Pancreas (tissue), 10 donors: Measurements from ENCODE around the gene WDR75. TPM values are rescaled to one million over a fixed set of nuclear protein-coding genes. Genes with fewer than 3 reads are reported as not detected.

Experiments
- ATAC-seq, 4 donors: fragments of 200-7000 bp; cut with Tn5 transposase; one replicate each; pipeline versions ENCODE4 v1.8.0 to v1.9.1; 2020; ENCODE audit warnings: mild to moderate bottlenecking in 4 of 4, moderate library complexity in 4 of 4
- DNase-seq, 6 donors: peaks; one replicate each; pipeline ENCODE4 v3.0.0-alpha.2; 2020
- FAIRE-seq: peaks from 2 replicates; lab custom pipeline; 2012; peaks lifted over from hg19 to GRCh38; lab: Jason Lieb, UNC
- H3K27ac ChIP-seq, 4 donors: fragments of 200-600 bp; sonication (generic); 1 replicate in 3 of 4; 2 replicates in 1 of 4; pipeline versions ENCODE4 v1.5.0 to v1.8.0; 2020
- H3K27me3 ChIP-seq, 4 donors: fragments of 200-600 bp; one replicate each; pipeline ENCODE4 v1.8.0; 2021
- H3K36me3 ChIP-seq, 3 donors: fragments of 200-600 bp; sonication (generic) in 1 of 3; one replicate each; pipeline versions ENCODE4 v1.5.0 to v1.8.0; 2020 to 2021
- H3K4me1 ChIP-seq, 3 donors: fragments of 200-600 bp; one replicate each; pipeline ENCODE4 v1.8.0; 2021
- H3K4me3 ChIP-seq, 4 donors: fragments of 200-600 bp; sonication (generic) in 2 of 4; one replicate each; pipeline versions ENCODE4 v1.5.0 to v1.8.0; 2020 to 2021
- H3K9me3 ChIP-seq, 4 donors: fragments of 200-600 bp; one replicate each; pipeline ENCODE4 v1.8.0; 2021
- WGBS, 2 donors: extraction: QIAGEN DNeasy Blood & Tissue Kit; methylation state at CpG; one replicate each; pipeline ENCODE4 v1.1.7; 2013; 5-methylcytosine and 5-hydroxymethylcytosine counted together
- intact Hi-C, 3 donors: fragments of 100-400 bp; cut with DNase I; formaldehyde crosslinking; loops; one replicate each; pipeline versions ENCODE4 v1.11.1 to v1.14.2; 2022
- polyA plus RNA-seq, 2 donors: library from polyadenylated mRNA; stranded (reverse); fragments of 200-250 nt; gene quantifications; one replicate each; pipeline ENCODE4 v1.2.3, GENCODE V29; 2013
- total RNA-seq, 6 donors: library from RNA; stranded (reverse); fragmentation: NEBNext Ultra II Directional in 4 of 6; extraction: Animal tissue kit (Norgen Biotek cat#: 25700) in 4 of 6; gene quantifications; one replicate each; pipeline versions ENCODE4 v1.2.1 to v1.2.4, GENCODE V29; 2021 to 2023
- TF ChIP-seq, protein P1 (sequence below), 4 donors: fragments of 200-600 bp; sonication (generic) in 3 of 4; IDR thresholded peaks; one replicate each; pipeline versions ENCODE4 v1.5.0 to v1.8.0; 2021; ENCODE audit warnings: antibody characterized with exemption in 4 of 4
- donor health status: healthy with polysubstance abuse.
- donor health status: DM: no; HTN: no; CAD: no; lungs with moderate emphysema.
- donor health status: DM: no; HTN: no; CAD: no.
- donor health status: control.
- donor health status: control.
- donor health status: Bipolar disorder and iron deficiency.
- donor health status: DM: yes; HTN: yes; CAD: no.
- donor health status: DM: no; HTN: no; CAD: no.
- donor health status: DM: no; HTN: no; CAD: no.
- donor health status: DM: yes; HTN: yes; CAD: no.

WDR75 gene
- total and polyA plus RNA-seq, 8 donors: 11.3 to 20.9 (median 14.7) TPM

- no peak for DNase-seq
- Histone ChIP-seq H3K9me3 (no peaks in the 10 kb centered on the region), H3K4me3 (no peak overlapping the region), H3K4me1 (no peaks in the 10 kb centered on the region), H3K27ac (no peak overlapping the region), H3K27me3 (no peaks in the 10 kb centered on the region), H3K36me3 (no peaks in the 10 kb centered on the region)
- no peak for ATAC-seq
- 68 to 77% methylated on average over 3 of the region's 3 CpGs for WGBS, 2 donors
- FAIRE-seq: no peak
- TF ChIP-seq, protein P1, sequence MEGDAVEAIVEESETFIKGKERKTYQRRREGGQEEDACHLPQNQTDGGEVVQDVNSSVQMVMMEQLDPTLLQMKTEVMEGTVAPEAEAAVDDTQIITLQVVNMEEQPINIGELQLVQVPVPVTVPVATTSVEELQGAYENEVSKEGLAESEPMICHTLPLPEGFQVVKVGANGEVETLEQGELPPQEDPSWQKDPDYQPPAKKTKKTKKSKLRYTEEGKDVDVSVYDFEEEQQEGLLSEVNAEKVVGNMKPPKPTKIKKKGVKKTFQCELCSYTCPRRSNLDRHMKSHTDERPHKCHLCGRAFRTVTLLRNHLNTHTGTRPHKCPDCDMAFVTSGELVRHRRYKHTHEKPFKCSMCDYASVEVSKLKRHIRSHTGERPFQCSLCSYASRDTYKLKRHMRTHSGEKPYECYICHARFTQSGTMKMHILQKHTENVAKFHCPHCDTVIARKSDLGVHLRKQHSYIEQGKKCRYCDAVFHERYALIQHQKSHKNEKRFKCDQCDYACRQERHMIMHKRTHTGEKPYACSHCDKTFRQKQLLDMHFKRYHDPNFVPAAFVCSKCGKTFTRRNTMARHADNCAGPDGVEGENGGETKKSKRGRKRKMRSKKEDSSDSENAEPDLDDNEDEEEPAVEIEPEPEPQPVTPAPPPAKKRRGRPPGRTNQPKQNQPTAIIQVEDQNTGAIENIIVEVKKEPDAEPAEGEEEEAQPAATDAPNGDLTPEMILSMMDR (IDR thresholded peaks at IDR 0.05): no peak
- intact Hi-C loops: no loop called here
These were observed 71.6 kb downstream of the WDR75 start for GRCh38 chr2:189512879-189513278.

DNA sequence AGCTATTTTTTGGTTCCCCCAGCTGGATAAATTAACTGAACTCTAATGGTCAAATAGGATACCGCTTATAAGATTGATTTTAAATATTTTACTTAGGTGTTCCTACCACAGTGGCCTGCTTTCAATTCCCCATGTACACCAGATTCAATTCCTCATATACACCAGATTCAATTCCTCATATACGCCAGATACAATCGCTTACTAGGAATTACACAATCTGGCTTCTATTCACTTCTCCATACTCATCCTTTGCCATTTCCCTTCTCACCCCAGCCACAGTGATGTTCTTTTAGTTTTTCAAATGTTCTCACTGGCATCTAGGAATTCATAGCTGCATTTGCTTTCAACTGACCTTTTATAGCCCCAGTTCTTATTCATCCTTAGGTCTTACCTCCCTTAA, 72.8 kb downstream of the WDR75 start:
- intact Hi-C loops: no loop called here
- Histone ChIP-seq H3K4me1 (no peaks in the 10 kb centered on the region), H3K27me3 (no peaks in the 10 kb centered on the region), H3K9me3 (no peaks in the 10 kb centered on the region), H3K36me3 (no peaks in the 10 kb centered on the region), H3K27ac (no peak overlapping the region), H3K4me3 (no peak overlapping the region)
- ATAC-seq (peak in 2 of 4 donors; percentile 50 to 72), FAIRE-seq (no peak), DNase-seq (no peak)
- WGBS, 2 donors: 91 to 94% methylated on average over 3 of the region's 3 CpGs
- TF ChIP-seq, protein P1 (IDR thresholded peaks at IDR 0.05): no peak

GRCh38 chr2:189515264-189515663, 74.0 kb downstream of the WDR75 start:
- no peak overlapping the region for H3K27ac ChIP-seq
- FAIRE-seq (no peak), ATAC-seq (no peak), DNase-seq (no peak)
- H3K27me3 ChIP-seq: no peaks in the 10 kb centered on the region
- H3K9me3 ChIP-seq: no peaks in the 10 kb centered on the region
- no peak overlapping the region for H3K4me3 ChIP-seq
- no peaks in the 10 kb centered on the region for H3K36me3 ChIP-seq
- intact Hi-C loops: no loop called here
- H3K4me1 ChIP-seq: no peaks in the 10 kb centered on the region
- TF ChIP-seq, protein P1 (IDR thresholded peaks at IDR 0.05): no peak
- 79 to 81% methylated on average over 1 of the region's 1 CpG for WGBS, 2 donors

GRCh38 chr2:189516546-189516945, 75.3 kb downstream of the WDR75 start:
- 63 to 77% methylated on average over 3 of the region's 3 CpGs for WGBS, 2 donors
- no peak for DNase-seq
- no peak overlapping the region for H3K27ac ChIP-seq
- TF ChIP-seq, protein P1 (IDR thresholded peaks at IDR 0.05): no peak
- no peaks in the 10 kb centered on the region for H3K9me3 ChIP-seq
- no peak overlapping the region for H3K4me3 ChIP-seq
- intact Hi-C loops: no loop called here
- no peaks in the 10 kb centered on the region for H3K36me3 ChIP-seq
- peaks cover 0 to 3% (median 1%) of the 10 kb centered on the region in 3 donors for H3K4me1 ChIP-seq
- no peak for FAIRE-seq
- H3K27me3 ChIP-seq: no peaks in the 10 kb centered on the region
- no peak for ATAC-seq

DNA sequence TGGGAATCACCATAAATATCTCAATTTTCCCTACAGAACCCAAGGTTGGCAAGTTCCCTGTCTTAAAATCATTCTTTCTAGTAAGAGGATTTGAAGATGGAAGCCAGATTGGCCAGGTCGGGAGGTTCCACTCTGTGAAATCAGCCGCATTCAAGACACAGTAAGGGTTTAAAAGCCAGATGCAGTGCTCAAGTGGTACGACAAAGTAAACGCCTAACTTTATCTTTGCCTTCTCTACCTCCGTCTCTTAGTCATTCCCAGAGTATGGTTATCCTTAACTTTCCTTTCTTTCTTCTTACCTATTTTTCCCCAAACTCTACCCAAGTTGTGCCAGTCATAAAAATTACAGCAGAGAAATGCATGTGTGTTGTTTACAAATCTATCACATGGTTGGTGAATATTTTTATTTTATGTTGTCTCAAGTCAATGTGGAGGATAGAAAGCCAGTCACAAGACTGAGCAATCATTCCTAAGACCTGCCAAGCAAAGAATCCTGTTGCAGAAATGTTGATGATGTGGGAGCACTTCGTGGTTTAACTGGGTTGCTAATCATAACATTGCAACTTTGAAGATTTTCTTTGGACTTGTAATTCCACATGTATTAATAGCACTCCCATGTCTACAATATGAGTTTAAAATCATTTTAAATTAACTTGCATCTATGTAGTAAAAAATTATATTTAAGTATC, 76.7 kb downstream of the WDR75 start:
- H3K27ac ChIP-seq: no peak overlapping the region
- intact Hi-C loops: no loop called here
- no peak for FAIRE-seq
- no peaks in the 10 kb centered on the region for H3K36me3 ChIP-seq
- H3K4me3 ChIP-seq: no peak overlapping the region
- DNase-seq: no peak
- no peak for ATAC-seq
- WGBS, 2 donors: 92% methylated on average over 6 of the region's 6 CpGs
- no peaks in the 10 kb centered on the region for H3K27me3 ChIP-seq
- H3K4me1 ChIP-seq: peaks cover 0 to 17% (median 14%) of the 10 kb centered on the region in 3 donors
- TF ChIP-seq, protein P1 (IDR thresholded peaks at IDR 0.05): no peak
- no peaks in the 10 kb centered on the region for H3K9me3 ChIP-seq
